GM21717 (cell line): ENCODE data around the gene OR2A5.
"Not testable (repeated sequence)": the region's sequence is repeated elsewhere in the genome, so short reads cannot be mapped to it uniquely, and the experiment has no call there.

Experiments used
- ATAC-seq: cut with Tn5 transposase; IDR thresholded peaks from one replicate; pipeline ENCODE4 v1.9.1; 2021; ENCODE audit warnings: mild to moderate bottlenecking, moderate library complexity; ENCODE audit not compliant: unreplicated experiment

Gene OR2A5, protein sequence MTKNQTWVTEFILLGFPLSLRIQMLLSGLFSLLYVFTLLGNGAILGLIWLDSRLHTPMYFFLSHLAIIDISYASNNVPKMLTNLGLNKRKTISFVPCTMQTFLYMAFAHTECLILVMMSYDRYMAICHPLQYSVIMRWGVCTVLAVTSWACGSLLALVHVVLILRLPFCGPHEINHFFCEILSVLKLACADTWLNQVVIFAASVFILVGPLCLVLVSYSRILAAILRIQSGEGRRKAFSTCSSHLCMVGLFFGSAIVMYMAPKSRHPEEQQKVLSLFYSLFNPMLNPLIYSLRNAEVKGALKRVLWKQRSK

DNA sequence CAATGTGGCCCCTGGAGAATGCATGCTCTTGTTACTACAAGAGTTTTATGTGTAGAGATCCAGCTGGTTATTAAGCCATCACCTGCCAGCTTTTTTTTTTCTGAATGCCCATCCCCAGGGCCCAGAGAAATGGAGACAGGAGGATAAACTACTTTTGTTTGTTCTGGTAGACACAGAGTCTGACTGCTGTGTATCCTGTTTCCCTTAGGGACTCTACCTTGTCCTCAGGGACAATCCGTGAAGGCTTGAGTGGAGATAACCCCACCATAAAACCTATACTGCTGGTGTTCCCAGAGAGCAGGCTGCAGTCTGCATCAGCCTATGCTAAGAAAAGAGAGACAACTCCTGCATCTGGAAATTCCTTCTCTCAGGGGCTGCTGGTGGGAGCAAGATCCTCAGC lies at the start of gene OR2A5:
Gene OR2A5, plus strand, starts transcription at position 301 of the 400 bp plus-strand sequence. CDS start 1,454 bp downstream, outside the sequence.
- no peak for ATAC-seq

DNA sequence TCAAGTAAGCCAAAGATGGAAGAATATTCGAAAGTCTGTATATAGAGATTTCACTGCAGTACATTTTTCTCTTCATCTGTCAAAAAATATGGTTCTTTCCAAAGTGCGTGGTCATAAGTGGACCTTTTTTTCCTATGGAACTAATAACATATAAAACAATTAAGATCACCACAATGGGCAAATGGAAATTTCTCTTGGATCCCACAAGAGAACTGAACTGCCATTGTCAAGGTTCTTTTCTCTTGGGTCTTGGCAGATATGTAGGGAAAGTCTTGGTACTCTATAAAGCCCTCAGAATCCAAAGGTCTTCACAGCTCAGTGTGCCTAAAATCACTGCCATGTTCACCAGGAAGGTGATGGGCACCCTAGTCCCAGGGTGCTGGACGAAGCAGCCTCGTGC lies 48.7 kb upstream of the OR2A5 start, which contains the start of gene OR6B1:
Gene OR6B1, plus strand, starts transcription at position 301 of the 400 bp plus-strand sequence. CDS start 3,677 bp downstream, outside the sequence.
- ATAC-seq = no peak

DNA sequence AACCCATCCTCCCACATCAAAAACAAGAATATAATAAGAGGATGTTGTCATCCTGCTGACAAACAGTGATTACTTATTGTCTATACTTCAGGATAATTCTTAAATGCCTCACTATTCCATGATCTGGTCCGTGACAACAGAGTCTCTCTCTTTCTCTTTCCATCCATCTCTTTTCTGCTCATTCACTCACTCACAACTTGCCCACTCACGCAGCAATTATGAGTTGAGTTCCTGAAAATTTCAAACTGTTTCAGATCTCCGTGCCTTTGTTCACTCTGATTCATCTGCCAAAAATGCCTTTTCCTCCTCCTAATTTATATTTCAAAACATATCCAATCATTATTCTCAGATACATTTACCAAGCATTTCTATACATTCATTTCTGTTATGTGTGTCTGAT lies 47.2 kb upstream of the OR2A5 start:
- ATAC-seq = no peak

DNA sequence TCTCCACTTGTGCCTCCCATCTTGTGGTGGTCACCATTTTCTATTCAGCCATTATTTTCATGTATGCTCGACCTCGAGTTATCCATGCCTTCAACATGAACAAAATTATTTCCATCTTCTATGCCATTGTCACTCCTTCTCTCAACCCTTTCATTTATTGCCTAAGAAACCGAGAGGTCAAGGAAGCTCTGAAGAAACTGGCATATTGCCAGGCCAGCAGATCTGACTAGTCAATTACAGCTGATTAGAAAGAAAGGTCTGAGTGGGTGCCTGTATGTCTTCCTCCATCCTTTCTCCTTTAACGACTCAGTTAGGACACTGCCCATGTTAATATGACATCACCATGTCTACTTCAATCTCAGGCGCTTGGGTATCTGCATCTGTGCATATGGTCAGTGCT lies 44.0 kb upstream of the OR2A5 start:
- no peak for ATAC-seq

DNA sequence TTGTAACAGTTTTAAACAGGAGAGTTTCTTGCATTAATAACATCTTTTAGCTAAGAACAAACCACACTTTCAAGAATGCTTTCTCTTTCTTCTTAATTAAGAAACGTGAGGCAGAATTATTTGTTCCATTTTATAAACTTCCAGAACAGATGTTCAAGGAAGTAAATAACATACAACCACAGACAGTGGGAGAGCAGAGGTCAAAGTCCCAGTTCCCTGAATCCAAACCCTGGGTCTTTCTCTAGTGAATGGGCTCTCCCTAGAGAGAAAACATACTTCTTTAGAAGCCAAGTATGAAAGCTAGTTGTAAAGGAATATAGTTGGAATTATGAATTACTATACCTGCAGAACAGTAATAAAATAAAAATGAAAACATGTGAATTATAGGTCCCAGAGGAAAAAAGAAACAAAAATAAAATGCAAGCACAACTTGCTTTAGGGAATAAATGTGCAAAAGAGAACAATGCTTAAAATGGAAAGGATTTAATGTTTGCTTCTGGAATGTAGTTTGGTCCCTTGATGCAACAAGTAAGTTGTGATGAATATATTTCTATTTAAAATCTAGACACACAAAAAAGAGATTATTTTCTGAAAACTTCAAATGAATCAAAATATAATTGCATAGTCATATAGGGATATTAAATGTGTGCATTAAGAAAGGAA lies 42.6 kb upstream of the OR2A5 start:
- ATAC-seq = no peak

DNA sequence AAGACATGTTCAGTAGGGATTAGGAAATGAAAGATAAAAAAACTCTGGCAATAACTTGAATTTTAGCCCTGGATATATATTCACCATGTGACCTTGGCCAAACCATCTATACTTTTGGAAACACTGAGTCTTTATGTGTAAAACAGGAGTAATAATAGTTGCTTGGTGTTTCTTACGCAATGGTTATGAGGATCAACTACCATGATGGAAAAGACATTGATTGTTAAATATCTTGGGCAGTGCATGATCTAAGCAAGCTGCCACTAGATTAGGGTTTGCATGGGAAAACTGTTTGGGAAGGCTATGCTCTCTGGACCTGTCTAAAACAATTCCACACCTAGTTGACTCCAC lies 42.1 kb upstream of the OR2A5 start:
- no peak for ATAC-seq

DNA sequence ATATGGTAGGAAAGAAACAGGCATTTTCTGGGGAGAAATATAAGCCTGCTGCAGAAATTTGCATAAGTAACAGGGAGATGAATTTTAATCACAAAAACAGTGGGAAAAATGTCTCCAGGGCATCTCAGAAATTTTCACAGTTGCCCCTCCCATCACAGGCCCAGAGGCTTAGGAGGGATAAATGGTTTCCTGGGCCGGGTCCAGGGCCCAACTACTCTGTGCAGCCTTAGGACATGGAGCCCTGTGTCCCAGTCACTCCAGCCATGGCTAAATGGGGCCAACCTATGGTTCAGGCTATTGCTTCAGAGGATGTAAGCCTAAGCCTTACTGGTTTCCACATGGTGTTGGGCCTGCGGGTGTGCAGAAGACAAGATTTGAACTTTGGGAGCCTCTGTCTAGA lies 39.4 kb upstream of the OR2A5 start:
- ATAC-seq = no peak

DNA sequence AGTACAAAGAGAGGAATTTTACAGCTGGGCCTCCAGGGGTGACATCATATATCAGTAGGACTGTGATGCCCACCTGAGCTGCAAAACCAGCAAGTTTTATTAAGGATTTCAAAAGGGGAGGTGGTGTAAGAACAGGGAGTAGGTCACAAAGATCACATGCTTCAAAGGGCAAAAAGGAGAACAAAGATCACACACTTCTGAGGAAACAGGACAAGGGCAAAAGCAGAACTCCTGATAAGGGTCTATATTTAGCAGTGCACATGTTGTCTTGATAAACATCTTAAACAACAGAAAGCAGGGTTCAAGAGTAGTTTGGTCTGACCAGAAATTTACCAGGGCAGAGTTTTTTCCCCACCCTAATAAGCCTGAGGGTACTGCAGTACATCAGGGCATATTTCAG lies 38.7 kb upstream of the OR2A5 start:
- not testable (repeated sequence) for ATAC-seq

DNA sequence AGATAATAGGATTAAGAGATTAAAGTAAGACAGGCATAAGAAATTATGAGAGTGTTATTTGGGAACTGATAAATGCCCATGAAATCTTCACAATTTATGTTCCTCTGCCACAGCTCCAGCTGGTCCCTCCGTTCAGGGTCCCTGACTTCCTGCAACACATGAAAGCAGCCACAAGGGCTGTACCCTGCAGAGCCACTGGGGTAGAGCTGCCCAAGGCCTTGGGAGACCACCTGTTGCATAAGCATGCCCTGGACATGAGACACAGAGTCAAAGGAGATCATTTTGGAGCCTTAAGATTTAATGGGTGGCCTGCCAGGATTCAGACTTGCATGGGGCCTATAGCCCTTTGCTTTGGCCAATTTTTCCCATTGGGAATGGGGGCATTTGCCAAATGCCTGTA lies 37.9 kb upstream of the OR2A5 start:
- not testable (repeated sequence) for ATAC-seq

DNA sequence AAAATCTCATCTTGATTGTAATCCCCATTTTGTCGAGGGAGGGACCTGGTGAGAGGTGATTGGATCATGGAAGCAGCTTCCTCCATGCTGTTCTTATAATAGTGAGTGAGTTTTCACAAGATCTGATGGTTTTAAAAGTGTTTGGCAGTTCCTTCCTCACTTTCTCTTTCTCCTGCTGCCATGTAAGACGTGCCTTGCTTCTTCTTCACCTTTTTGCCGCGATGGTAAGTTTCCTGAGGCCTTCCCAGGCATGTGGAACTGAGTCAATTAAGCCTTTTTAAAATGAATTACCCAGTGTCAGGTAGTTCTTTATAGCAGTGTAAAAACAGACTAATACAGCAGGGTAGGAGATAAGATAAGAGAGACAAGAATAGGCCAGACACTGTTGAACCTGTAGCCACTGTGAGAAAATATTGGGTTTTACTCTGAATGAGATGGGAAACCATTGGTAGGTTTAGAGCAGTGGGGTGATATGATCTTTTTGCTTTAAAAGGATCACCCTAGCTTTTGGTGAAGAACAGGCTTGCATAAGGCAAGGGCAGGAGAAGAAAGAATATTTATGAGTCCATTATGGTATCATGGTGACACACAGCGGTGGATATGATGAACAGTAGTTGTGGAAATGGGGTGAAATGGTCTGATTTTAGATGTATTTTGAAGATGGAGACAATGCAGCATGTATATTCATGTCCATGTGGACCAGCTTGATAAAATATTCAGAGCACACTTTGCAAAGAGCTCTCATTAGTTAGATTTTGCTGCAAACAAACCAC lies 37.1 kb upstream of the OR2A5 start:
- no peak for ATAC-seq

DNA sequence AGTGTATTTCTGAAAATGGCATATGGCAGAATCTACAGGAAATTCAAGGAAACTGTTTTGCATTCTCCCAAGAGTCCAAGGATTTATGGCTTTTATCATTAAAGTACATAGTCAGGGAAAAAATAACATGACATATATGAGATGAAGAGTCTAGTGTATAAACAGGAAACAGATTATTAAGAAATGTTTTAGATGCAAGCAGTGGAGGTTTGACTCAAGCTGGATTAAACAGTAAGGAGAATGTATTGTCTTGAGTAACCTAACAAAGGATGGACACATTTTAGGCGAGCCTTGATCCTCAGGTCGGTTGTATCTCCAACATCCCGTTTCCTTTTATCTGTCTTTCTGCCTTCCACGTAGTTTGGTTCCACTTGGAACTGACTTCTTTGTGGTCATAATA lies 30.7 kb upstream of the OR2A5 start:
- ATAC-seq = no peak

DNA sequence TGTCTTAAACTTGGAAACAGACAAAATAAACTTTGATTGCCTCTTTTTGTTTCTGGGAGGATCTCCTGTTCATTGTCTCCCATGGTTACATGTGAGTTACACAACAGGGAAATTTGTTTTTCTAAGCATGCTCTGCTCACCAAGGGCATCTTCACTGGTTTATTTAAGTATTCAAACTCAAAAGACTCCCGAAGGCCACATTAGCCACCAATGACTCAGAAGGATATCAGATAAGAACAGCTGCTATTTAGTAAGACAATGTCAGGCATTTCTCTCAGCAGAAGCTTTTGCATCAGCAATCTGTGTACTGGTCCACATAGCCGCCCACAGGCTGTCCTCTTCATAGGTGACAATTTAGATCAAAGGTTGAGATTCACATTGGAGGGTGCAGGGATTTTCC lies 29.3 kb upstream of the OR2A5 start:
- no peak for ATAC-seq

DNA sequence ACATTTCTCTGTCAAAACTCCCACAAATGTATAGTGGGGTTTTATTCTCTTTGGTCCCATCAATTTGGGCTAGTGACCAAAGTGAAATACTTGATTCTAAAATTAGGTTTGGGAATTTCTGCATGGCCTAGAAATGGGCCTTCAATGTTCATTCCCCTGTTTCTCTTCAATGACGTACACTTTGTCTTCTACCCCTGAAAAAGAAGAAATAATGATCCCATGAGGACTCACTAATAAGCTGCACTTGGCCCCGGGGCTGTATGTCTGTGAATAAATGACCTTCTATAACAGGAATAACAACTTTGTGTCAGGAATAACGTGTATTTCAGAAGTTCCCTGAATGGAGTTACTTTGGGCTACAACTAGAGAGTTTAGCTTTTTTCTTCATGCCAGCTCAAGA lies 28.4 kb upstream of the OR2A5 start:
- ATAC-seq = no peak

DNA sequence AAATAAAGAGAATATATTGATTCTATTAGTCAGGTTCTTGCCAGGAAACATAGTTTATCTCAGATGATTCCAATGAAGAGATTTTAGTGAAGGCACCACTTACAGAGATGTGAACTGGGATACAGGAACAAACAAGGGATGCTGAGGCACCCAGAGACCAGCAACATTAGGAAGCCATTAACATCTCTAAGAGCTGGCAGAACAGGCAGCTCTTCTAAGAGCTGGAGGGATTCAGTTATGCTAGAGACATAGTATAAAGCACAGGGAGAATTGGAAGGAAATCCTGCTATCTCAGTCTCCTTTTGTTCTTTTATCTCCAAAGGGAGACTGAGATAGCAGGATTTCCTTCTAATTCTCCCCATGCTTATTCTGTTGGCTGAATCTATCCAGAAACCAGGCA lies 26.6 kb upstream of the OR2A5 start:
- no peak for ATAC-seq

DNA sequence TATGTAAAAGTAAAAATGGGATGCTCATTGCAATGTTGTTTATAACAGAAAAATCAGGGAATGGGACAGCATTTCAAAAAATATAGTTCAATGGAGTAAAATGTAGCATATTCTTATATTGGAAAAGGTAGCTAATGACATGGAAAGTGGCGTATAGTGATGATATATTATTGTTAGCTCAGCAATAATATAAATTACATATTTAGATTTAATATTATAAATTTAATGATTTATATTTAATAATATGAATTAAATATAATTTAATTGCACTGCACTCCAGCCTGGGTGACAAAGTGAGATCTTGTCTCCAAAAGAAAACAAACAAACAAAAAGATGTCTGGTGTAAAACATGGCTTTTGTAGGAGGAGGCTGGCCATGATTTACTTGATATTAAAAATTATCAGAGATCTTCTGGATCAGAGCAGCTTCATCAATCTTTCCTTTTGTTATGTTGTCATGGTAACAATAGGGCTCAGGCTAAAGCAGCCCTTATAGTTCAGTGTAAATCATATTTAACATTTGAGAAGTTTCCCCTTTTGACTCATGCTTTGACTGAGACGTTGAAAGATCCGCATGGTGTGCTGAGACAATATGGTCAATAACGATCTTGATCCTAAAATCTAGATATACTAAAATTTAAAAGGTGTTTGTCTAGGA lies 25.4 kb upstream of the OR2A5 start:
- ATAC-seq = no peak

DNA sequence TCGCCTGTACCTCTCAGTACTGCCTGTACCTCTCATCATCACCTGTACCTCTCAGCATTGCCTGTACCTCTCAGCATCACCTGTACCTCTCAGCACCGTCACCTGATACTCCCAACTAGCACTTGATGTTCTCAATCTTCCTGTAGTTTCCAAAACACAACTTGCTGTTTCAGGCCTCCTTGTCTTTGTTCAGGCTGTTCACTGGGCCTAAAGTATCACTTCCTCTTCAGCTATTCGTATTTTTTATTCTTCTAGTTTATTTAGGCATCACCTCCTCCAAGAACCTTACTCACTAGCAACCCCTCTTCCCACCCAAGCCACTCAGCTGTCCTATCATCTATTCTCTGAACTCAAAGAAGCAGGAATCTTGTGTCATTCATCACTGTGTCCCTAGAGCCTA lies 24.5 kb upstream of the OR2A5 start:
- no peak for ATAC-seq

DNA sequence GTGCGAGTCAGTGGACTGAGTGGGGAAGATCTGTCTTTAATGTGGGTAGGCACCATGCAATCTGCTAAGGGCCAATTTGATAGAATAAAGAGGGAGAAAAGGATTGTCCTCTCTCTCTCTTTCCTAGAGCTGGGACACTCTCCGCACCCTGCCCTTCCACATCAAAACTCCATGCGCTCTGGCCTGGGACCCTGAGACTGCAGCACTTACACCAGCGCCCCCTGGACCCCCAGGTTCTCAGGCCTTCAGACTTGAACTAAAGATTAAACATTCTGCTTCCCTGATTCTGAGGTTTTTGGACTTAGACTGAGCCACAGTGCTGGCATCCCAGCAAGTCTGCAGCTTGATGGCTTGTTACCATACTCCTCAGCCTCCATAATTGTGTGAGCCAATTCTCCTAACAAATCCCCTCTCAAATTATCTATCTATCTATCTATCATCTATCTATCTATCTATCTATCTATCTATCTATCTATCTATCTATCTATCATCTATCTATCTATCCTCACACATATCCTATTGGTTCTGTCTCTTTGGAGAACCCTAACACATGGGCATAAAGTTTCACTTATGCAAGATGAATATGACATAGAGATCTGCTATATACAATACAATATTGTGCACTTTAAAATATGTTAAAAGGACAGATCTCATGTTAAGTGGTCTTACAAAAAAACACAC lies 22.4 kb upstream of the OR2A5 start:
- no peak for ATAC-seq

DNA sequence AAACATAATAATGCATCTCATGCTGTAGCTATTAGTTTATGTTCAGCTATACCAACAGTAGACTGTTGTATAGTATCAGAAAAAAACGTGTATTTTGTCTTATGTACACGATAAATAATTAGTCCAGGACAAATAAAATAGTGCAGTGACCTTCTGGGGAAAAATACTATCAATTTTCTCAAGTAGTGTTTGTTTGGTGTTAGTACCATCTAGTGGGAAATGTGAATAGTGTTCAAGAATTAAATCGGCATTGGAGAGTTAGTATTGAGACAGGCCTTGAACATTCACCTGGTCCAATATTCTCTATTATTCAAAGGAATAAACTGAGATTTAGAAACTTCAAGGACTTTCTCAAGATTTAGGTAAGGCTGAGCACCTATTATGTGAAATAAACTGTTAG lies 21.7 kb upstream of the OR2A5 start:
- ATAC-seq = no peak

DNA sequence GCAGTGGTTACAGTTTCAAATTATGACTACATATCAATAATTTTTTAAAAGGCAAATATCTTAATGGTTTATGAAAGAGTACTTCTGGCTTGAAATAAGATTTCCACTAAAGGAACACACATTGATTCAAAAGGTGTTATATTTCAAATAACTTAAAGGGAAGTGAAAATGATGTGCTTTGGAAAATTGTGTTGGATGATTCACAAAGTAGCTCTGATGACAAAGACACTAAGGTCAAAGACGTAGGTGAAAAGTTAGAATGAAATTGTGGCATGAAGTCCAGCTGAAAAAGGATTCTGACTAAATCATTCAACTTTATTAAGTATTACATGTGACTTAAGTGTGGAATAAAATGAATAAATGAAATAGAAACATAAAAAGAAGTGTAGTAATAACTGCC lies 20.8 kb upstream of the OR2A5 start:
- ATAC-seq = no peak

DNA sequence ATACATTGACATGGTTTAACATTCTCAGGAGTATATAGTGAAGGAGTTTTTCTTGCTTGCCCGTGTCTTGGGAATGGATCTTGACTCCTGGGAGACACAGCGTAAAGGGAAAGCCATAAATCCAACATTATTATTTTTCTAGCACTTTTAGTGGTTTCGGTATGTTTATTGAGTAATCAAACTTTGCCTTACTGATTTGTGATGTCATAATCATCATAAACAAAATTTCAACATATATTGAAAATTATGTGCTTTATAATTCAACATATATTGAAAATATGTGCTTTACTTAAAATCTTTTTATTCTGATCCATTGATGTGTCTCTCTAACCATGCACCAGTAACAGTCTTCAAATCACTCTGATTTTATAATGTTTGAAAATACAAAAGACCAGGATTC lies 20.2 kb upstream of the OR2A5 start:
- no peak for ATAC-seq

DNA sequence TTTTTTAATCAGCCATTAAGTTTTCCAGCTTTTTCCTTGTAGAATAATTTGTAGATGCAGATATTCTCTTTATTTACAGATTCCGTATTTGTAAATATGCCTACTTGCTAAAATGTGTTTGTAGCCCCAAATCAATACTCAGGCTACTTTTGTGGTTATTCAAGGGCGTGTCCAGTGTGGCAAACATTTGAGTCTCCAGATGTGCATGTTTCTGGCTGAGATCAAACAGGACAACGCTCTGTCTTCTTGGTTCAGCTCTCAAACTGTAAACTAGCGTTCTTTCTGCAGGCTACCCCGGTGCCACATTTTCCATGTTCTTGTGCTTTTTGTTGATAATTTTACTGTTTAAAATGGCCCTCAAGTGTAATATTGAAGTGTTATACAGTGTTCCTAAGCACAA lies 16.2 kb upstream of the OR2A5 start:
- ATAC-seq = no peak
